Left lung (tissue), 10 donors: ENCODE data around the gene GIMAP4. TPM values are rescaled to one million over a fixed set of nuclear protein-coding genes. Genes with fewer than 3 reads are reported as not detected.
A peak's percentile ranks its signal among the peaks of the same experiment; 100 is the strongest.

Experiments used
- ATAC-seq: fragments of 200-7000 bp; cut with Tn5 transposase; one replicate; pipeline ENCODE4 v1.9.1; 2020; ENCODE audit warnings: moderate library complexity
- DNase-seq, 4 donors: peaks; one replicate each; pipeline ENCODE4 v3.0.0-alpha.2; 2013 to 2020
- H3K27ac ChIP-seq, 2 donors: fragments of 200-600 bp; sonication (generic) in 1 of 2; one replicate each; pipeline versions ENCODE4 v1.5.0 to v1.8.0; 2020 to 2021
- H3K27me3 ChIP-seq, 2 donors: fragments of 200-600 bp; sonication (generic) in 1 of 2; one replicate each; pipeline versions ENCODE4 v1.5.0 to v1.8.0; 2020 to 2021
- H3K36me3 ChIP-seq, 2 donors: fragments of 200-600 bp; sonication (generic) in 1 of 2; one replicate each; pipeline versions ENCODE4 v1.5.0 to v1.8.0; 2020 to 2021
- H3K4me1 ChIP-seq, 2 donors: fragments of 200-600 bp; one replicate each; pipeline ENCODE4 v1.8.0; 2021
- H3K4me3 ChIP-seq, 2 donors: fragments of 200-600 bp; sonication (generic) in 1 of 2; one replicate each; pipeline versions ENCODE4 v1.5.0 to v1.8.0; 2020 to 2021; ENCODE audit warnings: mild to moderate bottlenecking in 1 of 2
- H3K9me3 ChIP-seq, 2 donors: fragments of 200-600 bp; sonication (generic) in 1 of 2; one replicate each; pipeline versions ENCODE4 v1.5.0 to v1.8.0; 2020 to 2021
- CTCF ChIP-seq, 2 donors: fragments of 200-600 bp; sonication (generic) in 1 of 2; IDR thresholded peaks; one replicate each; pipeline versions ENCODE4 v1.5.0 to v1.8.0; 2021; ENCODE audit warnings: antibody characterized with exemption in 2 of 2
- intact Hi-C, 2 donors: fragments of 100-400 bp; cut with DNase I; formaldehyde crosslinking; loops; one replicate each; pipeline versions ENCODE4 v1.11.2 to v1.14.2; 2022
- polyA plus RNA-seq, 6 donors: library from polyadenylated mRNA; unstranded; fragments of 120-200 nt; gene quantifications; one replicate each; pipeline ENCODE4 v1.2.1, GENCODE V29; 2013; ENCODE audit not compliant: insufficient read length in 6 of 6
- total RNA-seq, 2 donors: library from RNA; stranded (reverse); fragmentation: NEBNext Ultra II Directional; extraction: Animal tissue kit (Norgen Biotek cat#: 25700); gene quantifications; one replicate each; pipeline ENCODE4 v1.2.1, GENCODE V29; 2021
- donor health status: DM: no; HTN: yes; CAD: no.
- donor health status: DM: no; HTN: no; CAD: no.

The GIMAP4 gene
- total and polyA plus RNA-seq, 8 donors = 31.3 to 108 (median 73.1) TPM

- no peak for TF ChIP-seq CTCF (IDR thresholded peaks at IDR 0.05)
- peak overlapping the region in 1 of 2 donors; percentile 83 for H3K27ac ChIP-seq
- DNase-seq (no peak), ATAC-seq (no peak)
- intact Hi-C loops = no loop called here
- H3K4me1 ChIP-seq = peaks cover 0 to 33% of the 10 kb centered on the region in 2 donors
- peaks cover 0 to 10% of the 10 kb centered on the region in 2 donors for H3K9me3 ChIP-seq
- no peaks in the 10 kb centered on the region for H3K27me3 ChIP-seq
- H3K36me3 ChIP-seq = peaks cover 0 to 6% of the 10 kb centered on the region in 2 donors
- H3K4me3 ChIP-seq = no peak overlapping the region
Measured at GRCh38 chr7:150566123-150566522, 1.1 kb upstream of the GIMAP4 start.

- peak overlapping the region in 1 of 2 donors; percentile 83 for H3K27ac ChIP-seq
- H3K4me1 ChIP-seq = peaks cover 0 to 36% of the 10 kb centered on the region in 2 donors
- ATAC-seq (no peak), DNase-seq (no peak)
- intact Hi-C loops = no loop called here
- H3K36me3 ChIP-seq = peaks cover 0 to 10% of the 10 kb centered on the region in 2 donors
- H3K4me3 ChIP-seq = peak overlapping the region in 1 of 2 donors; percentile 52
- no peak for TF ChIP-seq CTCF (IDR thresholded peaks at IDR 0.05)
- H3K27me3 ChIP-seq = no peaks in the 10 kb centered on the region
- peaks cover 0 to 6% of the 10 kb centered on the region in 2 donors for H3K9me3 ChIP-seq
Measured at GRCh38 chr7:150566572-150566971, 618 bp upstream of the GIMAP4 start.

DNA sequence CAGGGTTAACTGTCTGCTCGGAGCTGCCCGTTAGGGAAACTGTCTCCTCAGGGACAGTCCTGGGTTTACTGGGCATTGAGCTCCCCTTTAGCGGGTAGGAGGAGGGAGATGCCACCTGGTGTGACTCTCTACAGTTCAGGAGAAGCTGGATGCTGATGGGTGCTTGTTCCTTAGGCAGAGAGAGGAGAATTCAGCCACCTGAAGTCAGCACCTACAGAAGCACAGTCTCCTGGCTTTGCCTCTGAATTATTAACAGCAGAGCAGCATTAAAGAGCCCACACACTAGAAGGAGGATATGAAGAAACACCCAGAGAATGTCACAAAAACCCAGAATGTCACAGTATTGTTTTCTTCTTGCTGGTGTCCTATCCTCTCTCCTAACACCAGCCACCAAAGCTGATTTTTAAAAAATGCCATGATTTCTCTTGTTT is 696 bp downstream of the GIMAP4 start:
- Histone ChIP-seq H3K4me1 (peaks cover 0 to 41% of the 10 kb centered on the region in 2 donors), H3K4me3 (peak overlapping the region; percentile 28 to 52), H3K36me3 (peaks cover 0 to 23% of the 10 kb centered on the region in 2 donors), H3K27ac (peak overlapping the region; percentile 70 to 83), H3K27me3 (no peaks in the 10 kb centered on the region), H3K9me3 (peaks cover 0 to 5% of the 10 kb centered on the region in 2 donors)
- no peak for TF ChIP-seq CTCF (IDR thresholded peaks at IDR 0.05)
- DNase-seq (no peak), ATAC-seq (peak; percentile 17)
- intact Hi-C loops = no loop called here

GRCh38 chr7:150568714-150569113 is 1.5 kb downstream of the GIMAP4 start:
- Histone ChIP-seq H3K36me3 (peaks cover 0 to 31% of the 10 kb centered on the region in 2 donors), H3K27ac (peak overlapping the region; percentile 73 to 83)

More at GRCh38 chr7:150568714-150569113, 1.5 kb downstream of the GIMAP4 start:
- Histone ChIP-seq H3K9me3 (peaks cover 0 to 8% of the 10 kb centered on the region in 2 donors), H3K4me1 (peaks cover 0 to 41% of the 10 kb centered on the region in 2 donors), H3K4me3 (peak overlapping the region; percentile 28 to 52), H3K27me3 (no peaks in the 10 kb centered on the region)
- peak; percentile 62 for ATAC-seq
- no peak for DNase-seq
- TF ChIP-seq CTCF (IDR thresholded peaks at IDR 0.05) = no peak
- intact Hi-C loops = no loop called here
